HG02798 (cell line): ENCODE results near the gene PUSL1.
"Not testable (repeated sequence)": the region's sequence is repeated elsewhere in the genome, so short reads cannot be mapped to it uniquely, and the experiment has no call there.

Experiments
- ATAC-seq: cut with Tn5 transposase; IDR thresholded peaks from one replicate; pipeline ENCODE4 v1.9.1; 2021; ENCODE audit warnings: mild to moderate bottlenecking; ENCODE audit not compliant: unreplicated experiment, poor library complexity

PUSL1 gene

DNA sequence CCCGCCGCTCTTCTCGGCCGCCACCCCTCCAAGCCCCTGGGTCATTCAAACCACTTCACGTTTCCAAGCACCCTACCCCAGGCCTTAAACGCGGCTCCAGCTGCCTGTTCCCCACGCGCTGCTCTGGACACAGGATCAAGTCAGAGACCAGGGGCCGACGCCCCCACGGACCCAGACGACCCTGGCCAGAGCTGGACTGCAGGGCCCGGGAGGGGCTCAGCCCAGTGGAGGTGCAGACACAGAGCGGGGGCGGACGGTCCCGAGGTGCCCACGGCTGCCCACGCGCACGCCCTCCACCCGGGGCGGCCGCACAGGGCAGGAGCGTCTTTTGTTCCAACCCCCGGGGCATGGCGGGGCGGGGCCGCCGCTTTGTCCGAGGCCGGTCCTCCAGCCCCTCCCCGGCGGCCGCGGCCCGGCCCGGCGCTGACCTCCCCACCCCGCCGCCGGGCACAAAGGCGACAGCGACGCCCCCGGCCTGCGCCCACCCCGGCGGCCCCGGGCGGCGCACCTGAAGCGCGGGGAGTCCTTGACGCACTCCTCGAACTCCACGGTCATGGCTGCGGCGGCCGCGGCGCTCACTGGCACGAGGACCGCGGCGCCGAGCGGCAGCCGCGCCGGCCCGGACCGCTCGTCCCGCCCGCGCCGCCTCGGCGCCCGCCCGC is 1.0 kb upstream of the PUSL1 start:
- ATAC-seq = peak; percentile 6

DNA sequence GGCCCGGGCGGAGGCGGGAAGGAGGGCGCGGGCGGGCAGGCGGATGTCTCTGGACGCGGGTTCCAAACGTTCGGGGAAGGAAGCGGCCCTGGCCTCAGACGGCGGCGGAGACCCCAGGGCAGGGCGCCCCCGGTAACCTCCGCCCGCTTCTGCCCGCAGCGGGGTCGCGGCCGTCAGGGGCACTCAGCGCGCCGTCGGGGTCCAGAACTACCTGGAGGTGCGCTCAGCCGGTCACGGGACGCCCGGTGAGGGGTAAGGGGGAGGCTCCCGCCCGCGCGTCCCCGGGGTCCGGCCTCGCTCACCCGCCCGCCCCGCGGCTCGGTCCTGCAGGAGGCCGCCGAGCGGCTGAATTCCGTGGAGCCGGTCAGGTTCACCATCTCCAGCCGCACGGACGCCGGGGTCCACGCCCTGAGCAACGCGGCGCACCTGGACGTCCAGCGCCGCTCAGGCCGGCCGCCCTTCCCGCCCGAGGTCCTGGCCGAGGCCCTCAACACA is 406 bp downstream of the PUSL1 start:
- no peak for ATAC-seq

DNA sequence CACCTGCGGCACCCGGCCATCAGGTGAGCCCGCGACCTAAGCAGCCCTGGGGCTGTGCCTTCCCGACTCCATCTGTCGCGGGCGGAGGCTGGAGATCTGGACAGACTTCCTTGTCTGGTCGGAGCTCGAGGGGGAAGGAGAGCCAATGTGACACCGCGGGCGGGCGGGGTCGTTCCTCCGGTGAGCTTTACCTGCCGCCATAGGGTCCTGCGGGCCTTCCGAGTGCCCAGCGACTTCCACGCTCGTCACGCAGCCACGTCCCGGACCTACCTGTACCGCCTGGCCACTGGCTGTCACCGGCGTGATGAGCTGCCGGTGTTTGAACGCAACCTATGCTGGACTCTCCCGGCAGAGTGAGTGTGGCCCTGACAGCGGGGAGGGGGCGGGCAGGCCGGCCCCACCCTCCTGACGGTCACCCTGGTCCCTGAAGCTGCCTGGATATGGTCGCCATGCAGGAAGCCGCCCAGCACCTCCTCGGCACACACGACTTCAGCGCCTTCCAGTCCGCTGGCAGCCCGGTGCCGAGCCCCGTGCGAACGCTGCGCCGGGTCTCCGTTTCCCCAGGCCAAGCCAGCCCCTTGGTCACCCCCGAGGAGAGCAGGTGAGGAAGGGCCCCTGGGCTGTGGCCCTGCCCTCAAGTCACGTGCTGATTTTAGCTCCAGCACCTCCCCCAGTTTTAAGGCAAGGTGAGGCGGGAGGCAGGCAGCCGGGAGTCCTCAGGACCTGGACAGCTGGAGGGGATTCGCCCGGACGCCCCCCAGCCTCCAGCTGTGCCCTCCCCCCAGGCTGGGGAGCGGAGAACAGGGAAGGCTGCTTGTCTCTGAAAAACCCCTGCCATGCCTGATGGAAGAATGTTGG is 1.1 kb downstream of the PUSL1 start:
- no peak for ATAC-seq

DNA sequence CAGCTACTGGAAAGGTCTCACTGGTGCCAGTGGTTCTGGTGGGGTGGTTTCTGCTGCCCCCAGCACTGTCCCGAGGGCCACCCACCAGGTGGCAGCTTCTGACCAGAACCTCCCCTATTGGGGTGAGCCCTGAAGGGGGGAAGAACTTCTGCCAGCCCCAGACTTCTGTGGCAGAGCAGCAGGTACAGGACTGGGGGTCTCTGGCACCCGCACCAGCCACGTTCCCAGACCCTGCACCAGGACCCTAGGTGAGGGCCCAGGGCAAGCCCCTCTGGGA is 1.6 kb downstream of the PUSL1 start:
- ATAC-seq = no peak

DNA sequence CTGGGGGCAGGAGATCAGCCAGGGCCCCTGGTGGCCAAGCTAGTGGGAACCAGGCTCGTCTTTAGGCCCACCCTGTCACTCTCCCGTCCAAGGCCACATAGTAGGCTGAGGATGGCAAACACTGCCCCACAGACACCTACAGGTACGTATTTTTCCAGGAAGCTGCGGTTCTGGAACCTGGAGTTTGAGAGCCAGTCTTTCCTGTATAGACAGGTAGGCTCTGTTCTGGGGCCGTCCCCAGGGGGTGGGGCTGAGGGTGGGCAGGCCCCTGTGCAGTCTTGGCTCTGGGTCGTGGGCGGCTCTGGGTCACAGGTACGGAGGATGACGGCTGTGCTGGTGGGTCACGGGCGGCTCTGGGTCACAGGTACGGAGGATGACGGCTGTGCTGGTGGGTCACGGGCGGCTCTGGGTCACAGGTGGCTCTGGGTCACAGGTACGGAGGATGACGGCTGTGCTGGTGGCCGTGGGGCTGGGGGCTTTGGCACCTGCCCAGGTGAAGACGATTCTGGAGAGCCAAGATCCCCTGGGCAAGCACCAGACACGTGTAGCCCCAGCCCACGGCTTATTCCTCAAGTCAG is 2.2 kb downstream of the PUSL1 start:
- no peak for ATAC-seq

DNA sequence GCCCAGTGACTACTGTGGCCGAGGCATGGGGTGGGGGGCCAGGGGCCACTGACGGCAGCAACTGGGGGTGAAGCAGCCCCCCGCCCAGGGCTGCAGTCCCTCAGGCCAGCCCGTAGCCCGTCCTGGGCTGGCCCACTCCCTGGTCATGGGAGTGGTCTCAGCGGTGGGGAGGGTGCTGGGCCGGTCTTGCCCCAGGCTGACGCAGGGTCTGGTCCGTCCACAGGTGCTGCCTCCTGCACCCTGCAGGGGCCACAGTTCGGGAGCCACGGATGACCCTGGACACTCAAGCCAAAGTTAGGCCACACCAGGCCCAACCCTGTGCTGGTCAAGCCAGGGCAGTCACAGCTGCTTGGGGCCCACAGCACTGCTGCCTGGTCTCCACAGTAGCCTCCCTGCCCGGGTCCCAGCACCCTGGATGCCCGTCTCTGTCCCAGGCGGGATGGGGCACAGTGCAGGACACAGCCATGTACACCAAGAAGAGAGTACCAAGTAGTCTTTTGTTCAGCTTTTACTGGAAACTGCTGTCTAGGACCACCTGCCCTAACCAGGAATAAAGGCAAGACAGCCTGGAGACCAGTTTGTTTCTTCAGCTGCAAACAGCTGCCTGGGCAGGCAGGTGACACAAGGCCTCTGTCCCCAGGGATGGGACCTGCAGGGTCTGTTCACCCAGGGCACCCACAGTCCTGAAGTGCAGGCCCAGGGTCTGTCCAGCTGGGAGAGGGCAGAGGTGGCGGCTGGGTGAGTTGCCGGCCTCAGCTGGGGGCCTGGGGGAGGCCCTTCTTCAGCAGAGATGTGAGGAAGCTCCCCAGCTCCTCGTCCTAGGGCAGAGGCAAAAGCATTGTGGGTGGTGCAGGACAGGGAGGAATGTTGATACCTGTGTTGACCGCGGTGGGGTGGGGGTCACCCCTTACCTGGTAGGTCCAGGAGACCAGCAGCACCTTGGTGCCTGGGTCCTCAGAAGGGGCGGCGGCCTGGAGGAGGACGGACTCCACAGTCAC is 3.0 kb downstream of the PUSL1 start:
- ATAC-seq = no peak

DNA sequence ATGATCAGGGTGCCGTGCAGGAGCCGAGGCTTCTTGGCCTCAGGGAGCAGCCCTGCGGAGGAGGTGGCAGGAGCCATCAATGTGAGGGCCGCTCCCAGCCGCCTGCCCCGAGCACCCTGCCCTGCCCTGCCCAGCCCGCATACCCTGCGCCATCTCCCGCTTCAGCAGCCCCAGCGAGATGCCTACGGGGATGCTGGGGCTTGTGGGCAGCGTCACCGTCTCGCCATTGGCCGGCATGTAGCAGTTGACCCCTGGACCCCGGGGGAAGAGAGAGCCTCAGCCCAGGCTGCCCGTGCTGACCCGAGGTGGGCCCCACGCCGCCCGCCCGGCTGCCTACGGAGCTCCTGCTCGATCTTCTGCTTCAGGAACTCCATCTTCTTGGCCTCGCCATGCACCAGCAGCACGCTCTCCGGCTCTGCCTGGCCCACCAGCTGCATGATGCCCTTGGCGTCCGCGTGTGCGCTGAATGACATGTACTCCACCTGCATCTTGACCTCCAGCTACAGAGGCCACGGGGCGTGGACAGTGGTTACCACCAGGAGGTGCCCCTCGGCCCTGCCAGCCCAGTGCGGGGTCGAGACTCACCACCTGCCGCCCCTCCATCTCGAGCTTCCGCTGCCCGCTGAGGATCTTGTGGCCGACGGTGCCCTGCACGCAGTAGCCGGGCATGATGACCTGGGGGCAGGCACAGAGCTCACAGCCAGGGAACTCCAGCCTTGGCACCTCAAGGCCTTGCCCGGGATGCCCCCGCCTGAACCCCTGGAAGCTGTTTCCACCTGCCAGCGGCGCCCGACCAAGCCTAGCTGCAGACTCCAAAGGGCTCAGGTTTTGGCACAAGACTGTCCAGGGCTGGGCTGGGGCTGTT is 4.3 kb downstream of the PUSL1 start:
- no peak for ATAC-seq

DNA sequence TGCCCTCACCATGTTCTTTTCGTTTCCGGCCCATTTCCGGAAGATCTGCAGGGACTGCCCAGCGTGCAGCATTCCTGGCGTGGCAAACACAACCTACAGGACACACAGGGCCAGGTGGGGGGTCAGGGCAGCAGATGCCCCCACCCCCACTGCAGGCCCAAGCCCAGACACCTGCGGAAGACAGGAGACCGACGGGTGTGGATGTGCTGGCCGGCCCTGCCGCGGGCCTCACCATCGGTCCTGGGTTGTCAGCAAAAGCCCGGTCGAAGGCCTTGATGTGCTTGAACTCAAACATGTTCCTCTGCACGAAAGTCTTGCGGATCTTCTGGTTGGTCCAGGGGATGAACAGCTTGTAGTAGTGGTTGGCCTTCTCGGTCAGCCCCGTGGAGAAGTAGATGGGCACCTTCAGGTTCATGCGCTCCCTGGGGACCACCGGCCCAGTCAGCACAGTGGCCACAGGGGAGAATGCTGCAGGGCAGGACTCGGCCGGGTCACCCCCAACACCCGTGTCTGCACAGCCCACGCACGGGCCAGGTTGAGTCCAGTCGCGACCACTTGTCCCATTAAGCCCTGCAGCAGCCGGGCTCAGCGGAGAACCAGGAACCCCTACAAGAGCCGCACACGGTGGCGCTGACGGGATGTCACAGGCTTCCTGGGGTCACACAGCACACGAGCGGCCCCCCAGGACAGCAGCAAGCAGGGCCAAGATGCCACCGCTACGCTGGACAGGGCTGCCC is 5.3 kb downstream of the PUSL1 start:
- no peak for ATAC-seq

DNA sequence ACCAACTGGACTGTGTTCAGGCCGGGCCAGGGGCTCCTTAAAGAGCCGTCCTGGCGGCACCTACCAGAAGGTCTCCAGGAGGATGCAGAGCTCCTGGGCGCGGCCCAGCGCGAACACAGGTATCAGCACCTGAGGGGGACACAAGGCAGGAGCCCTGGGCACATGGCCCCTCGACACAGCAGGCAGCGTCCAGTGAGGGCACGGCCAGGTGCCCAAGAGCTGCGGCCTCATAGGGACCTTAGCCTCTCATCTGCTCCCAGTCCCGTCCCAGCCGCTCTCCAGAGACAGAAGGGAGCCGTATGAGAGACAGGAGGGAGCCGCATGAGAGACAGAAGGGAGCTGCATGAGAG is 5.8 kb downstream of the PUSL1 start:
- ATAC-seq = no peak

DNA sequence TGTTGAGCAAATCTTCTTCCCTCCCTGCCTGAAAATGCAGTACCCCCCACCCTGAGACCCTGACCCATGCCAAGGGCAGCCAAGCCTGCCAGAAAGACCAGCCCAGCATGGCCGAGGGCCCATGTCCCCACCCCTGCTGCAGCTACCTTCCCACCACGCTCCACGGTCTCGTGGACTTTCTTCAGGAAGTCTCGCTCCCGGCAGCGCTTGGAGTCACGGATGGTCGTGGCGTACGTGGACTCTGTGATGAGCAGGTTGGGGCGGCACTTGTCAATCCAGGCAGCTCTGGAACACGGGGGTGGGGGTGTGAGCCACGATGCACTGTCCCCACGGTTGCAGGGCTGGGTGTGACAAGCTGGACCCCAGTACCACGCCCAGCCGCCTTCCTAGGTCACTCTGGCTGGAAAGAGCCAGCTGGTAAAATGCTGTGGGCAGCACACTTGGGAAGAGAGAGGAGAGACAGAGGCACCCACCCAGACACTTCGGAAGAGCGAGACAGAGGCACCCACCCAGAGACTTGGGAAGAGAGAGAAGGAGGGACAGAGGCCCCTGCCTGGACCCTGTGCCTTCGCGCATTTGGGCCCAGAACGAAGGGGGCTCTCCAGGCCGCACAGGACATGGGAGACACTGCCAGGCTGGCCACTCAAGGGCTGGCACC is 6.4 kb downstream of the PUSL1 start:
- ATAC-seq = no peak

DNA sequence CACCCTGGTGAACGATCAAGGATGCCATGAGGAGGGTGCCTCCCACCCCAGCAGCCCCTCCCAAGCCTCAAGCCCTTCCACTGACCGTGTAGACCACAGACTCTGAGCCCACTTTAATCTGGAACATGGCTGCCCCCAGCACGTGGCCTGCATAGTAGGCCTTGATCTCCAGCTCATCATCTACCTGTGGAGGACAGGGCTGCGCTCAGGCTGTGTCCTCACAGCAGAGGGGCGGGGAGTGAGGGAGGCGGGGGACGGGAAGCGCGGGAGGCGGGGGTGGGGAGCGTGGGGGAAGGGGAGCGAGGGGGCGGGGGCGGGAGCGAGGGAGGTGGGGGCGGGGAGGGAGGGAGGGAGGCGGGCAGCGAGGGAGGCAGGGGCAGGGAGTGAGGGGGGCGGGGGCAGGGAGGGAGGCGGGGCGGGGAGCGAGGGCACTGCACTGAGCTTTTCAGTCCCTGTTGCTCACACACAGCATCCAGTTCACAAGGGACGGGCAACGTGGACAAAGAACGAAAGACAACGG is 7.1 kb downstream of the PUSL1 start:
- ATAC-seq = no peak

DNA sequence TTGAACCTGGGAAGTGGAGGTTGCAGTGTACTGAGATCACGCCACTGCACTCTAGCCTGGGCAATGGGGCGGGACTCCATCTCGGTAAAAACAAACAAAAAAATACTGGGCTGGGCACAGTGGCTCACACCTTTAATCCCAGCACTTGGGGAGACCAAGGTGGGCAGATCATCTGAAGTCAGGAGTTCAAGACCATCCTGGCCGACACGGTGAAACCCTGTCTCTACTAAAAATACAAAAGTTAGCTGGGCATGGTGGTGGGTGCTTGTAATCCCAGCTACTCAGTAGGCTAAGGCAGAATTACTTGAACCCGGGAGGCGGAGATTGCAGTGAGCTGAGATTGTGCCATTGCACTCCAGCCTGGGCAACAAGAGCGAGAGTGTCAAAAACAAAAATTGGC is 7.8 kb downstream of the PUSL1 start:
- ATAC-seq = not testable (repeated sequence)

DNA sequence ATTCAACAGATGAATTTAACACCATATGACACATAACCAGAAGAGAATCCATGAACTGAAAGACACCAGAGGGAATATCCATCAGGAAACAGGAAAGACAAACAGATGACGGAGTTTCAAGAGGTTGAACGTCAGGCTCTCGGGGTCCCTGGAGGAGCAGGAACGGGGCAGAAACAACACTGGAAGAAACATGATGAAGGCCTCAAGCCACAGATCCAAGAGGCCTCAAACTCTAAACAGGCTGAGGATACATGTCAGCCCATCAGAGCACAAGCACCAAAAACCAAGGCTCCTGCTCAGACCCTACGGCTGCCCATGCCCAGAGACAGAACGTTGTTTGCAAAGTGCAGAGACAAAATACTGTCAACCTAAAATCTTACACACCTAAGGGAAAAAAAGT is 9.0 kb downstream of the PUSL1 start:
- no peak for ATAC-seq

DNA sequence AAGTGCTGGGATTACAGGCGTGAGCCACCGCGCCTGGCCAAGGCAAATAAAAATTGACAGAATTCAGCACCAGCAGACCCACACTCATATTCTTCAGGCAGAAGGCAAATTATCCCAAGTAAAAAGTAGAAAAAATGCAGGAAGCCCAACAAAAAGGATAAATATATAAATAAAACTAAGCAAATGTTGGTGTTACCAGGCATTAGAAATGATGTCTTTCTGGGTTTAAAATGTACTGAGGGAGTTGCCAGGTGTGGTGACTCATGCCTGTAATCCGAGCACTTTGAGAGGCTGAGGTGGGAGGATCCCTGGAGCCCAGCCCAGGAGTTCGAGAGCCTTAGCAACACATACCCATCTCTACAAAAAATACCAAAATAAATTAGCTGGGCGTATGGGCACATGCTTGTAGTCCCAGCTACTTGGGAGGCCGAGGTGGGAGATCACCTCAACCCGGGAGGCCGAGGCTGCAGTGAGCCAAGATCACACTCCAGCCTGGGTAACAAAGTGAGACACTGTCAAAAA is 9.8 kb downstream of the PUSL1 start:
- no peak for ATAC-seq

DNA sequence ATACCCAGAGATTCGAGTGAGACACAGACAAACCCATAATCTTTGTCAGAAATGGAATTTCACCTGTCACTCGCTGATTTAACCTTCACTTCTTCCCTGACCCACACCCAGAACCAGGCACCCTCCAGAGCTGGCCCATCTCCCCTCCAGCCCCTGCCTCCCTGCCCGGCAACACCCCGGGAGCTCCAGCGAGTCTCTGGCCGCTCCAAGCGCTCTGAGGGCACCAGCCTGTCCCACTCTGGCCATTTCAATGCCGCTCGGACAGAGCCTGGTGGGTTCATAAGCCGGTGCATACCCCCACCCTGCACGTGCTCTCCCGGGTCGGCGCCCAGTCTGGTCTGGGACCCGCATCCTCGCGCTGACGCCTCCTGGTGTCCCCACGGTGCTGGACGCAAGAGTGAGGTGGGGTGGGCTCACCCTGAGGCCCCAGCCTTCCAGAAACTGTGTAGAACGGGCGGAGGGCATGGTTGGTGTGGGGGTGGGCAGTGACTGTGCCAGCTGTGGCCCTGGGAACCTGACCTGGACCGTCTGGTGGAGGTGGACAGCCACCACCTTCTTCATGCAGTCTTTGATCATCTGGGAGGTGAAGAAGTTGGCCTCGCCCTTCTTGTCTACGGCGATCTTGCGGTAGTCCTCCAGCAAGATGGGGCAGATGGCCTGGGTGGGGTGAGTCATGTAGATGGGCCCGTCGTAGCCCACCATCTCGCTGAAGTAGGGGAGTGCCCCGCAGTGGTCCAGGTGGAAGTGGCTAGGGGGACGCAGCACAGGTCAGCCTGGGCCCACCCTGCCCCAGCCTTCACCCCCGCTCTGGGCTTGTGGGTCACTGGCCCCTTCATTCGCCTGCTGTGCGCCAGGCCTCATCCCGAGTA is 10.6 kb downstream of the PUSL1 start:
- ATAC-seq = no peak

DNA sequence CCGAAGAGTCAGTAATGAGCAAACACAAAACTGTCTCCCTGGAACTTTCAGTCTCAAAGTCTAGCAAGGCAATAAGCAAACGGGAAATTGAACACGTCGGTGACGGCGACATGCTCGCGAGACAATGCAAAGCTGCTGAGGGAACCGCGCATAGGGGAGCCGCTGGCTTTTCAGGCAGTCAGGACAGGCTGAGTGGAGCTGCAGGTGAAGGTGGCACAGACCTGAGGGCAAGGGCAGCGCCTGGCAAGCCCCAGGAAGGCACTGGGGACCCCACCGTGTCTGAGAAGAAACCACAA is 11.2 kb downstream of the PUSL1 start:
- ATAC-seq = no peak
